GDM1 (cell line): ENCODE results near the gene INCENP.

Experiments
- DNase-seq: peaks from one replicate; lab custom pipeline; 2025; lab: John Stamatoyannopoulos, UW

INCENP gene

GRCh38 chr11:62124186-62125113 is 639 bp downstream of the INCENP start:
- DNase-seq, result no peak

- no peak for DNase-seq
Measured at GRCh38 chr11:62125316-62125715, 1.5 kb downstream of the INCENP start.

GRCh38 chr11:62125881-62126280 is 2.1 kb downstream of the INCENP start:
- no peak for DNase-seq

- no peak for DNase-seq
Measured at GRCh38 chr11:62127426-62127825, 3.6 kb downstream of the INCENP start.

GRCh38 chr11:62127941-62128770 is 4.3 kb downstream of the INCENP start:
- no peak for DNase-seq

- no peak for DNase-seq
Measured at GRCh38 chr11:62128835-62129234, 5.0 kb downstream of the INCENP start.

- DNase-seq, result no peak
Measured at GRCh38 chr11:62129590-62130282, 5.9 kb downstream of the INCENP start.

GRCh38 chr11:62130283-62131169 is 6.7 kb downstream of the INCENP start:
- DNase-seq, result no peak

- no peak for DNase-seq
Measured at GRCh38 chr11:62131170-62131464, 7.3 kb downstream of the INCENP start.

- no peak for DNase-seq
Measured at GRCh38 chr11:62132191-62132590, 8.4 kb downstream of the INCENP start.

- no peak for DNase-seq
Measured at GRCh38 chr11:62132689-62133293, 9.0 kb downstream of the INCENP start.

- DNase-seq, result no peak
Measured at GRCh38 chr11:62133328-62134065, 9.7 kb downstream of the INCENP start.

GRCh38 chr11:62137276-62137861 is 13.6 kb downstream of the INCENP start:
- DNase-seq, result no peak

- DNase-seq, result no peak
Measured at GRCh38 chr11:62137881-62138629, 14.2 kb downstream of the INCENP start.

- no peak for DNase-seq
Measured at GRCh38 chr11:62138630-62139425, 15.0 kb downstream of the INCENP start.

- DNase-seq, result no peak
Measured at GRCh38 chr11:62139526-62140303, 15.9 kb downstream of the INCENP start.

GRCh38 chr11:62140304-62141110 is 16.7 kb downstream of the INCENP start:
- DNase-seq, result no peak
